ENCODE data around the gene ATP5PO. TPM values are rescaled to one million over a fixed set of nuclear protein-coding genes. Genes with fewer than 3 reads are reported as not detected.
A peak's percentile ranks its signal among the peaks of the same experiment; 100 is the strongest.
"Not testable (repeated sequence)": the region's sequence is repeated elsewhere in the genome, so short reads cannot be mapped to it uniquely, and the experiment has no call there.

The ATP5PO gene
- total RNA-seq, 1 donor from 2014 or later = 309 TPM

- peaks cover 5% of the 10 kb centered on the region for H3K36me3 Mint-ChIP-seq
- H3K27ac ChIP-seq = no peak overlapping the region
- DNase-seq (ENCODE audit: low spot score) = no peak
- H3K4me2 ChIP-seq = no peak overlapping the region
- no peak overlapping the region for H2AFZ ChIP-seq (replicated peaks)
- no peak overlapping the region for H3K4me3 ChIP-seq
- H3F3A ChIP-seq (ENCODE audit: low read depth) = no peaks in the 10 kb centered on the region
- H3K4me3 Mint-ChIP-seq = no peak overlapping the region
- no peaks in the 10 kb centered on the region for H3K9me3 ChIP-seq (ENCODE audit: low read depth)
- peaks cover 4% of the 10 kb centered on the region for H3K27me3 Mint-ChIP-seq (ENCODE audit: insufficient read depth, low read depth)
- H3K9ac ChIP-seq = no peak overlapping the region
- TF ChIP-seq EZH2phosphoT487 (IDR thresholded peaks at IDR 0.05) (no peak), EZH2 (IDR thresholded peaks at IDR 0.05) (no peak)
- TF ChIP-seq, protein P1, sequence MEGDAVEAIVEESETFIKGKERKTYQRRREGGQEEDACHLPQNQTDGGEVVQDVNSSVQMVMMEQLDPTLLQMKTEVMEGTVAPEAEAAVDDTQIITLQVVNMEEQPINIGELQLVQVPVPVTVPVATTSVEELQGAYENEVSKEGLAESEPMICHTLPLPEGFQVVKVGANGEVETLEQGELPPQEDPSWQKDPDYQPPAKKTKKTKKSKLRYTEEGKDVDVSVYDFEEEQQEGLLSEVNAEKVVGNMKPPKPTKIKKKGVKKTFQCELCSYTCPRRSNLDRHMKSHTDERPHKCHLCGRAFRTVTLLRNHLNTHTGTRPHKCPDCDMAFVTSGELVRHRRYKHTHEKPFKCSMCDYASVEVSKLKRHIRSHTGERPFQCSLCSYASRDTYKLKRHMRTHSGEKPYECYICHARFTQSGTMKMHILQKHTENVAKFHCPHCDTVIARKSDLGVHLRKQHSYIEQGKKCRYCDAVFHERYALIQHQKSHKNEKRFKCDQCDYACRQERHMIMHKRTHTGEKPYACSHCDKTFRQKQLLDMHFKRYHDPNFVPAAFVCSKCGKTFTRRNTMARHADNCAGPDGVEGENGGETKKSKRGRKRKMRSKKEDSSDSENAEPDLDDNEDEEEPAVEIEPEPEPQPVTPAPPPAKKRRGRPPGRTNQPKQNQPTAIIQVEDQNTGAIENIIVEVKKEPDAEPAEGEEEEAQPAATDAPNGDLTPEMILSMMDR (IDR thresholded peaks at IDR 0.05) = no peak
- peaks cover 5% of the 10 kb centered on the region for H3K9me3 Mint-ChIP-seq
- H3K4me1 Mint-ChIP-seq = no peaks in the 10 kb centered on the region
- H3K79me2 ChIP-seq (ENCODE audit: low read depth) = no peaks in the 10 kb centered on the region
- H3K27ac Mint-ChIP-seq = no peak overlapping the region
- H3K27me3 ChIP-seq = no peaks in the 10 kb centered on the region
- H3K4me1 ChIP-seq = no peaks in the 10 kb centered on the region
- H4K20me1 ChIP-seq (ENCODE audit: low read depth) = no peaks in the 10 kb centered on the region
- no peaks in the 10 kb centered on the region for H3K36me3 ChIP-seq
These were observed 44.8 kb downstream of the ATP5PO start for GRCh38 chr21:33870768-33871167.

- H3K4me1 Mint-ChIP-seq = no peaks in the 10 kb centered on the region
- Histone ChIP-seq H4K20me1 (ENCODE audit: low read depth) (no peaks in the 10 kb centered on the region), H3K27ac (no peak overlapping the region), H3K4me3 (no peak overlapping the region), H3K9me3 (ENCODE audit: low read depth) (no peaks in the 10 kb centered on the region), H3K27me3 (no peaks in the 10 kb centered on the region), H3K79me2 (ENCODE audit: low read depth) (no peaks in the 10 kb centered on the region), H3K4me1 (no peaks in the 10 kb centered on the region), H3F3A (ENCODE audit: low read depth) (no peaks in the 10 kb centered on the region), H3K4me2 (no peak overlapping the region), H3K36me3 (no peaks in the 10 kb centered on the region), H2AFZ (replicated peaks) (no peak overlapping the region), H3K9ac (no peak overlapping the region)
- H3K27ac Mint-ChIP-seq = no peak overlapping the region
- H3K9me3 Mint-ChIP-seq = peaks cover 5% of the 10 kb centered on the region
- DNase-seq (ENCODE audit: low spot score) = no peak
- TF ChIP-seq, protein P1 (IDR thresholded peaks at IDR 0.05) = no peak
- TF ChIP-seq EZH2 (IDR thresholded peaks at IDR 0.05) = no peak
- no peak for TF ChIP-seq EZH2phosphoT487 (IDR thresholded peaks at IDR 0.05)
- peaks cover 5% of the 10 kb centered on the region for H3K36me3 Mint-ChIP-seq
- H3K27me3 Mint-ChIP-seq (ENCODE audit: insufficient read depth, low read depth) = peaks cover 4% of the 10 kb centered on the region
- no peak overlapping the region for H3K4me3 Mint-ChIP-seq
These were observed 45.7 kb downstream of the ATP5PO start for GRCh38 chr21:33869873-33870272.

- H3K9ac ChIP-seq; H3K4me2 ChIP-seq; H3K4me3 ChIP-seq; H3K27me3 Mint-ChIP-seq (ENCODE audit: insufficient read depth, low read depth); H2AFZ ChIP-seq (replicated peaks); H3K4me1 Mint-ChIP-seq; H3K27me3 ChIP-seq; H3K9me3 Mint-ChIP-seq; H3F3A ChIP-seq (ENCODE audit: low read depth); H3K4me3 Mint-ChIP-seq; H3K79me2 ChIP-seq (ENCODE audit: low read depth); H3K4me1 ChIP-seq; H3K36me3 ChIP-seq; H4K20me1 ChIP-seq (ENCODE audit: low read depth); H3K27ac ChIP-seq; H3K36me3 Mint-ChIP-seq; H3K9me3 ChIP-seq (ENCODE audit: low read depth); DNase-seq (ENCODE audit: low spot score): not testable (repeated sequence)
- peak overlapping the region; percentile 90 for H3K27ac Mint-ChIP-seq
These were observed 47.7 kb downstream of the ATP5PO start for GRCh38 chr21:33867868-33868267.

DNA sequence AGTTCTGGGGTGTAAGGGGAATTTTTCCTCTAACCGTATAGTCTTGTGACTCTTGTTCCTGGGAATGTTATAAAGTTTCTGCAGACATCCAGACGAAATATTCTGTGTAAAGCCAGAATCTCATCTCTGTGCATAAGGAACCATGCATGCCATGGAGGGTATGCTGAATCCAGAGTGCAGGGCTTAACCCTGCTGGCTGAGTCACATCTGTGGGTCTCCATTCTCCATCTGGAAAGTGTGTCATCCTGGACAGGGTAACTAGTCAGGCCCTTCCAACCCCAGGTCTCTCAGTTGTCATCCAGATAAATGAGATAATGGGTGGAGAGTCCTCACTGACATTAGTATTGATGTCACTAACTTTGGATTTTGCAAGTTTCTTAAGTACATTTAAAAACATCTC lies 48.8 kb downstream of the ATP5PO start:
- TF ChIP-seq, protein P1 (IDR thresholded peaks at IDR 0.05) = no peak
- TF ChIP-seq EZH2 (IDR thresholded peaks at IDR 0.05) = no peak
- no peak for DNase-seq (ENCODE audit: low spot score)
- Mint-ChIP-seq H3K4me1 (no peaks in the 10 kb centered on the region), H3K9me3 (peaks cover 5% of the 10 kb centered on the region), H3K27ac (no peak overlapping the region), H3K4me3 (no peak overlapping the region), H3K36me3 (peaks cover 5% of the 10 kb centered on the region), H3K27me3 (ENCODE audit: insufficient read depth, low read depth) (peaks cover 7% of the 10 kb centered on the region)
- no peaks in the 10 kb centered on the region for H3K4me1 ChIP-seq
- H2AFZ ChIP-seq (replicated peaks) = no peak overlapping the region
- no peak overlapping the region for H3K4me2 ChIP-seq
- no peaks in the 10 kb centered on the region for H3K36me3 ChIP-seq
- H3K27ac ChIP-seq = no peak overlapping the region
- no peaks in the 10 kb centered on the region for H4K20me1 ChIP-seq (ENCODE audit: low read depth)
- H3K9me3 ChIP-seq (ENCODE audit: low read depth) = no peaks in the 10 kb centered on the region
- no peaks in the 10 kb centered on the region for H3K79me2 ChIP-seq (ENCODE audit: low read depth)
- no peak overlapping the region for H3K4me3 ChIP-seq
- H3K27me3 ChIP-seq = no peaks in the 10 kb centered on the region
- H3F3A ChIP-seq (ENCODE audit: low read depth) = no peaks in the 10 kb centered on the region
- no peak overlapping the region for H3K9ac ChIP-seq

Measured in neural progenitor cell (in vitro differentiated cells).